Ishikawa (cell line): ENCODE measurements around the gene PSMD14.

ENCODE experiments used
- CEBPB ChIP-seq: IDR thresholded peaks from 2 replicates; pipeline ENCODE4 v1.6.1; 2012
- CREB1 ChIP-seq: IDR thresholded peaks from 2 replicates; pipeline ENCODE4 v1.6.1; 2012; ENCODE audit warnings: low read depth
- EGR1 ChIP-seq: IDR thresholded peaks from 2 replicates; pipeline ENCODE4 v1.6.1; 2012
- EP300 ChIP-seq: IDR thresholded peaks from 2 replicates; pipeline ENCODE4 v1.6.1; 2012; ENCODE audit warnings: borderline replicate concordance
- FOXM1 ChIP-seq: IDR thresholded peaks from 2 replicates; pipeline ENCODE4 v1.6.1; 2012; ENCODE audit warnings: low read depth, borderline replicate concordance
- MAX ChIP-seq: IDR thresholded peaks from 2 replicates; pipeline ENCODE4 v1.6.1; 2012
- NFIC ChIP-seq: IDR thresholded peaks from 2 replicates; pipeline ENCODE4 v1.6.1; 2012
- RAD21 ChIP-seq: IDR thresholded peaks from 2 replicates; pipeline ENCODE4 v1.6.1; 2012; ENCODE audit warnings: low read depth
- TAF1 ChIP-seq: IDR thresholded peaks from 2 replicates; pipeline ENCODE4 v1.6.1; 2012; ENCODE audit warnings: low read depth, mild to moderate bottlenecking
- TCF12 ChIP-seq: IDR thresholded peaks from 2 replicates; pipeline ENCODE4 v1.6.1; 2012; ENCODE audit warnings: low read depth
- TEAD4 ChIP-seq: IDR thresholded peaks from 2 replicates; pipeline ENCODE4 v1.6.1; 2012
- YY1 ChIP-seq: IDR thresholded peaks from 2 replicates; pipeline ENCODE4 v1.6.1; 2012; ENCODE audit warnings: low read depth
- ZBTB7A ChIP-seq: IDR thresholded peaks from 2 replicates; pipeline ENCODE4 v1.6.1; 2012; ENCODE audit warnings: low read depth
- TF ChIP-seq, protein P1 (sequence below): IDR thresholded peaks from 2 replicates; pipeline ENCODE4 v1.6.1; 2012; ENCODE audit warnings: low read depth, mild to moderate bottlenecking
- TF ChIP-seq, protein P2 (sequence below): IDR thresholded peaks from 2 replicates; pipeline ENCODE4 v1.6.1; 2012

Gene PSMD14

DNA sequence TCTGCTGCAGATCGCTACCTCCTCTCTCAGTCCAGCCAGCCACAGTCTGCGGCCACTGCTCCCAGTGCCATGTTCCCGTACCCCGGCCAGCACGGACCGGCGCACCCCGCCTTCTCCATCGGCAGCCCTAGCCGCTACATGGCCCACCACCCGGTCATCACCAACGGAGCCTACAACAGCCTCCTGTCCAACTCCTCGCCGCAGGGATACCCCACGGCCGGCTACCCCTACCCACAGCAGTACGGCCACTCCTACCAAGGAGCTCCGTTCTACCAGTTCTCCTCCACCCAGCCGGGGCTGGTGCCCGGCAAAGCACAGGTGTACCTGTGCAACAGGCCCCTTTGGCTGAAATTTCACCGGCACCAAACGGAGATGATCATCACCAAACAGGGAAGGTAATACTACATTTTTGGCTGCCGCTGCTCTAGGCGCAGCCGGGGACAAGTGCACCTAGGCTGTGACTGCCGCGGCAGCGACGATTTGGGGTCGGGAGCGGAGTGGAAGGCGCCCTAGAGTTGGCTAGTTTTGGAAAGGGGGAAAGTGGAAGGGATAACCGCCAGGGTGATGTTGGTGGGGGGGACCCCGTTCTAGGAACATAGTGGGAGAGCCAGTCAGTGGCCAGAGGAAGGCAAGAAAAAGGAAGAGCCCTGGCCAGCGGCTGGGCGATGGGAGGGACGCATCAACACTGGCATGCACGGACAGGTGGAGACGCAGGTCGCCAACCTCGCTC lies 108.6 kb downstream of the PSMD14 start:
- TF ChIP-seq, protein P1, sequence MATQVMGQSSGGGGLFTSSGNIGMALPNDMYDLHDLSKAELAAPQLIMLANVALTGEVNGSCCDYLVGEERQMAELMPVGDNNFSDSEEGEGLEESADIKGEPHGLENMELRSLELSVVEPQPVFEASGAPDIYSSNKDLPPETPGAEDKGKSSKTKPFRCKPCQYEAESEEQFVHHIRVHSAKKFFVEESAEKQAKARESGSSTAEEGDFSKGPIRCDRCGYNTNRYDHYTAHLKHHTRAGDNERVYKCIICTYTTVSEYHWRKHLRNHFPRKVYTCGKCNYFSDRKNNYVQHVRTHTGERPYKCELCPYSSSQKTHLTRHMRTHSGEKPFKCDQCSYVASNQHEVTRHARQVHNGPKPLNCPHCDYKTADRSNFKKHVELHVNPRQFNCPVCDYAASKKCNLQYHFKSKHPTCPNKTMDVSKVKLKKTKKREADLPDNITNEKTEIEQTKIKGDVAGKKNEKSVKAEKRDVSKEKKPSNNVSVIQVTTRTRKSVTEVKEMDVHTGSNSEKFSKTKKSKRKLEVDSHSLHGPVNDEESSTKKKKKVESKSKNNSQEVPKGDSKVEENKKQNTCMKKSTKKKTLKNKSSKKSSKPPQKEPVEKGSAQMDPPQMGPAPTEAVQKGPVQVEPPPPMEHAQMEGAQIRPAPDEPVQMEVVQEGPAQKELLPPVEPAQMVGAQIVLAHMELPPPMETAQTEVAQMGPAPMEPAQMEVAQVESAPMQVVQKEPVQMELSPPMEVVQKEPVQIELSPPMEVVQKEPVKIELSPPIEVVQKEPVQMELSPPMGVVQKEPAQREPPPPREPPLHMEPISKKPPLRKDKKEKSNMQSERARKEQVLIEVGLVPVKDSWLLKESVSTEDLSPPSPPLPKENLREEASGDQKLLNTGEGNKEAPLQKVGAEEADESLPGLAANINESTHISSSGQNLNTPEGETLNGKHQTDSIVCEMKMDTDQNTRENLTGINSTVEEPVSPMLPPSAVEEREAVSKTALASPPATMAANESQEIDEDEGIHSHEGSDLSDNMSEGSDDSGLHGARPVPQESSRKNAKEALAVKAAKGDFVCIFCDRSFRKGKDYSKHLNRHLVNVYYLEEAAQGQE: no peak
- TF ChIP-seq TAF1 (no peak), EGR1 (no peak), CREB1 (no peak), TCF12 (no peak), NFIC (no peak), MAX (no peak), CEBPB (no peak), ZBTB7A (no peak), EP300 (no peak), YY1 (no peak), RAD21 (no peak), TEAD4 (no peak), FOXM1 (no peak)
- TF ChIP-seq, protein P2, sequence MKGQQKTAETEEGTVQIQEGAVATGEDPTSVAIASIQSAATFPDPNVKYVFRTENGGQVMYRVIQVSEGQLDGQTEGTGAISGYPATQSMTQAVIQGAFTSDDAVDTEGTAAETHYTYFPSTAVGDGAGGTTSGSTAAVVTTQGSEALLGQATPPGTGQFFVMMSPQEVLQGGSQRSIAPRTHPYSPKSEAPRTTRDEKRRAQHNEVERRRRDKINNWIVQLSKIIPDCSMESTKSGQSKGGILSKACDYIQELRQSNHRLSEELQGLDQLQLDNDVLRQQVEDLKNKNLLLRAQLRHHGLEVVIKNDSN: no peak

GRCh38 chr2:161417438-161418274 lies 109.4 kb downstream of the PSMD14 start:
- TF ChIP-seq EP300 (no peak), CEBPB (no peak), ZBTB7A (no peak), EGR1 (no peak), FOXM1 (no peak), NFIC (no peak), RAD21 (no peak), TAF1 (no peak), TCF12 (no peak), YY1 (no peak)
- TF ChIP-seq, protein P2: no peak
- TF ChIP-seq, protein P1: no peak

- TF ChIP-seq CREB1 (no peak), MAX (no peak)
- TF ChIP-seq, protein P1: no peak
Observed at GRCh38 chr2:161418275-161418714, 110.1 kb downstream of the PSMD14 start.
